Smooth muscle cell (in vitro differentiated cells): ENCODE measurements around the gene USP6. TPM values are rescaled to one million over a fixed set of nuclear protein-coding genes. Genes with fewer than 3 reads are reported as not detected.
A peak's percentile ranks its signal among the peaks of the same experiment; 100 is the strongest.
"Not testable (repeated sequence)": the region's sequence is repeated elsewhere in the genome, so short reads cannot be mapped to it uniquely, and the experiment has no call there.

Experiments
- DNase-seq: peaks from one replicate; lab custom pipeline; 2025; ENCODE audit not compliant: unreplicated experiment; lab: John Stamatoyannopoulos, UW
- H2AFZ ChIP-seq: fragments of 200-600 bp; sonication (generic); 2 replicates; pipeline ENCODE4 v1.6.0; 2016; ENCODE audit warnings: antibody characterized with exemption, low read depth, mild to moderate bottlenecking
- H3F3A ChIP-seq: fragments of 200-600 bp; sonication (generic); 2 replicates; pipeline ENCODE4 v1.6.0; 2017; ENCODE audit warnings: antibody characterized with exemption, low read depth
- H3K27ac ChIP-seq: fragments of 200-600 bp; sonication (generic); 2 replicates; pipeline ENCODE4 v1.5.1; 2016; ENCODE audit warnings: low read depth, mild to moderate bottlenecking
- H3K27me3 ChIP-seq: fragments of 200-600 bp; sonication (generic); 2 replicates; pipeline ENCODE4 v1.6.1; 2016; ENCODE audit warnings: low read depth, mild to moderate bottlenecking
- H3K36me3 ChIP-seq: fragments of 200-600 bp; sonication (generic); 2 replicates; pipeline ENCODE4 v1.5.1; 2016; ENCODE audit warnings: low read depth
- H3K4me1 ChIP-seq: fragments of 200-600 bp; sonication (generic); 2 replicates; pipeline ENCODE4 v1.5.1; 2016; ENCODE audit warnings: low read depth
- H3K4me2 ChIP-seq: fragments of 200-600 bp; sonication (generic); 2 replicates; pipeline ENCODE4 v1.6.0; 2016; ENCODE audit warnings: mild to moderate bottlenecking
- H3K4me3 ChIP-seq: fragments of 200-600 bp; sonication (generic); 2 replicates; pipeline ENCODE4 v1.5.1; 2016; ENCODE audit warnings: mild to moderate bottlenecking
- H3K79me2 ChIP-seq: fragments of 200-600 bp; sonication (generic); 2 replicates; pipeline ENCODE4 v1.6.0; 2016; ENCODE audit warnings: low read depth, mild to moderate bottlenecking
- H3K9ac ChIP-seq: fragments of 200-600 bp; sonication (generic); 2 replicates; pipeline ENCODE4 v1.6.0; 2016; ENCODE audit warnings: low read depth
- H3K9me3 ChIP-seq: fragments of 200-600 bp; sonication (generic); replicated peaks from 2 replicates; pipeline ENCODE4 v1.5.1; 2016; ENCODE audit warnings: low read depth
- H4K20me1 ChIP-seq: fragments of 200-600 bp; sonication (generic); 2 replicates; pipeline ENCODE4 v1.6.0; 2016; ENCODE audit warnings: low read depth
- WGBS: methylation state at CpG from one replicate; pipeline ENCODE4 v1.1.7; 2016; ENCODE audit warnings: low lambda C conversion rate; 5-methylcytosine and 5-hydroxymethylcytosine counted together
- polyA plus RNA-seq: library from polyadenylated mRNA; unstranded; fragments of >200 nt; fragmentation: Nextera tagmentation; extraction: Ambion mirVana; gene quantifications from 2 replicates; pipeline ENCODE4 v1.2.1, GENCODE V29; 2016
- total RNA-seq: library from RNA; depleted of rRNA; stranded (reverse); fragments of >200 nt; gene quantifications from 2 replicates; pipeline ENCODE4 v1.2.3, GENCODE V29; 2014
- TF ChIP-seq, protein P1 (sequence below): fragments of 200-600 bp; sonication (generic); IDR thresholded peaks from 2 replicates; pipeline ENCODE4 v1.5.1; 2017; ENCODE audit warnings: borderline replicate concordance, mild to moderate bottlenecking, antibody characterized with exemption; ENCODE audit not compliant: insufficient read depth, poor library complexity, severe bottlenecking

USP6 gene
- total and polyA plus RNA-seq, 2 experiments from 2014 or later = 0.09 TPM; not detected in 1

DNA sequence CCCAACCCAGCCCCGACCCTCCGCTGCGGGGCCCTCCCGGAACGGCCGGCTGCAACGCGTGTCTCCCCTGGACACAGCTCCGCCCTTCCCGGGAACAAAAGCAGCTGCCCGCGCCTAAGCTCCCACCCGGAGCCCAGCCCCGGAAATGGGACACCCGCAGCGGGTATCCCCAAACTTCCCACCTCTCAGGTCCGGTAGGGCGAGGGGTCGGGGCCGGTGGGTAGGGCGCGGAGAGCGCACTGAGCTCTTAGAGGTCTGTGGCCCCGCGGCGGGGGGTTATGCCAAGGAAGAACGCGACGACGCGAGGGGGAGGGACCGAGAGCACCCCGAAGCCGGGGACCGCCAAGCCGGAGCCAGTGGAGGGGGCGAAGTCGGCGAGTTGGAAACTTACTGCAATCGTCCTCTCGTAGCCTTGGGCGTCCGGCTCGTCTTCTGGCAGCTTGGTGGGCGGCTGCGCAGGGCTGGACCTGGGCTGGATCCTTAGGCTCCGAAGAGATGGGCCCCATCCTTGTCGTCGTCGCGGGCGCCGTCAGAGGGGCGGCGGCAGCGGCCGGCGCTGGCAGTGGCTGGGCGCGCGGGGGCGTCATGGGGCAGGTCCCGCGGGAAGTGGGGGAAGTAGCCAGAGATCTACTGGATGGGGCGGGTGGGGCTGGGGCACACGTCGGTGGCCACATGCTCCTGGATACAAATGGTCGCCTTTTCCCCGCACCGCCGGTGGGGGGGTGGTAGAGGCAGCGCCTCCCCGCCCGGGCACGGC lies 6.9 kb downstream of the USP6 start:
- Histone ChIP-seq H3K4me3 (peak overlapping the region; percentile 77), H3K4me2 (peak overlapping the region; percentile 98), H2AFZ (peak overlapping the region; percentile 96), H3K4me1 (peaks cover 5% of the 10 kb centered on the region), H3K9me3 (no peaks in the 10 kb centered on the region), H4K20me1 (no peaks in the 10 kb centered on the region), H3K36me3 (no peaks in the 10 kb centered on the region), H3K27ac (no peak overlapping the region), H3F3A (no peaks in the 10 kb centered on the region), H3K27me3 (no peaks in the 10 kb centered on the region), H3K79me2 (no peaks in the 10 kb centered on the region), H3K9ac (peak overlapping the region; percentile 57)
- no peak for DNase-seq
- WGBS = 5% methylated on average over 42 of the region's 75 CpGs
- TF ChIP-seq, protein P1, sequence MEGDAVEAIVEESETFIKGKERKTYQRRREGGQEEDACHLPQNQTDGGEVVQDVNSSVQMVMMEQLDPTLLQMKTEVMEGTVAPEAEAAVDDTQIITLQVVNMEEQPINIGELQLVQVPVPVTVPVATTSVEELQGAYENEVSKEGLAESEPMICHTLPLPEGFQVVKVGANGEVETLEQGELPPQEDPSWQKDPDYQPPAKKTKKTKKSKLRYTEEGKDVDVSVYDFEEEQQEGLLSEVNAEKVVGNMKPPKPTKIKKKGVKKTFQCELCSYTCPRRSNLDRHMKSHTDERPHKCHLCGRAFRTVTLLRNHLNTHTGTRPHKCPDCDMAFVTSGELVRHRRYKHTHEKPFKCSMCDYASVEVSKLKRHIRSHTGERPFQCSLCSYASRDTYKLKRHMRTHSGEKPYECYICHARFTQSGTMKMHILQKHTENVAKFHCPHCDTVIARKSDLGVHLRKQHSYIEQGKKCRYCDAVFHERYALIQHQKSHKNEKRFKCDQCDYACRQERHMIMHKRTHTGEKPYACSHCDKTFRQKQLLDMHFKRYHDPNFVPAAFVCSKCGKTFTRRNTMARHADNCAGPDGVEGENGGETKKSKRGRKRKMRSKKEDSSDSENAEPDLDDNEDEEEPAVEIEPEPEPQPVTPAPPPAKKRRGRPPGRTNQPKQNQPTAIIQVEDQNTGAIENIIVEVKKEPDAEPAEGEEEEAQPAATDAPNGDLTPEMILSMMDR = no peak

DNA sequence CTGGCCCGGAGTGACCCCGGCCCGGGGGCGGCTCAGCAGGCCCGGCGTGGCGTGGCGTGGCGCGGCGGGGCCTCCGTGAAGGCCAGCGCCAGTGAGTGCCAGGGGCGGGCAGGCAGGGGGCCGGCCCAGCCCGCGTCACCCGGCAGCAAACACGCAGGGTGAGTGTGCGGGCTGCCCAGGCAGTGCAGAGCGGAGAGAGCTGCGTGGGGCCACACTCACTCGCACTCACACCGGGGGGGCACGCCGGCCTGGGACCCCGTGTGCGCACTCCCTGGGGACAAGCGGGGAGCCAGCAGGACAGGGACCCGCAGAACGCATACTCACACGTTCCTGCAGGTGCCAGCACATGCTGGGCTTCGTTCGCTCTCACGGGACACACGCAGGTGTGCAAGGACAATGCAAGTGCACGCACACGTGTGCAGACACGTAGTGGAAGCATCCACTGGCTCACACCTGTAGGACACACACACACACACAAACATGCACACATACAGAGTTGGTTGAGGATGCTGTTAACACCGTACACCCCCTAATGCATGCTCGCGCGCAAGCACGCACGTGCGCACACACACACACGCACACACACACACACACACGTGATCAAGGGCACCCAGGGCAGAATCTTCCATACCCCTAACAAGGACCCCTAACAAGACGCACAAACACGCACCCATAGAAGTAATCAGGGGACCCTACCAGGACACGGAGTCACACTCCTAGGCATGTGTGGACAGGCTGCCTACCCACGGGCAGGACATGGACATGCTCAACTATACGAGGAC lies 7.7 kb downstream of the USP6 start:
- H3K36me3 ChIP-seq = no peaks in the 10 kb centered on the region
- peak overlapping the region; percentile 77 for H3K4me3 ChIP-seq
- H2AFZ ChIP-seq = no peak overlapping the region
- WGBS = 85% methylated on average over 49 of the region's 53 CpGs
- peaks cover 5% of the 10 kb centered on the region for H3K4me1 ChIP-seq
- DNase-seq = no peak
- no peak overlapping the region for H3K9ac ChIP-seq
- H3F3A ChIP-seq = no peaks in the 10 kb centered on the region
- peak overlapping the region; percentile 98 for H3K4me2 ChIP-seq
- H3K9me3 ChIP-seq = no peaks in the 10 kb centered on the region
- no peak overlapping the region for H3K27ac ChIP-seq
- TF ChIP-seq, protein P1 = no peak
- no peaks in the 10 kb centered on the region for H3K79me2 ChIP-seq
- no peaks in the 10 kb centered on the region for H4K20me1 ChIP-seq
- H3K27me3 ChIP-seq = no peaks in the 10 kb centered on the region

DNA sequence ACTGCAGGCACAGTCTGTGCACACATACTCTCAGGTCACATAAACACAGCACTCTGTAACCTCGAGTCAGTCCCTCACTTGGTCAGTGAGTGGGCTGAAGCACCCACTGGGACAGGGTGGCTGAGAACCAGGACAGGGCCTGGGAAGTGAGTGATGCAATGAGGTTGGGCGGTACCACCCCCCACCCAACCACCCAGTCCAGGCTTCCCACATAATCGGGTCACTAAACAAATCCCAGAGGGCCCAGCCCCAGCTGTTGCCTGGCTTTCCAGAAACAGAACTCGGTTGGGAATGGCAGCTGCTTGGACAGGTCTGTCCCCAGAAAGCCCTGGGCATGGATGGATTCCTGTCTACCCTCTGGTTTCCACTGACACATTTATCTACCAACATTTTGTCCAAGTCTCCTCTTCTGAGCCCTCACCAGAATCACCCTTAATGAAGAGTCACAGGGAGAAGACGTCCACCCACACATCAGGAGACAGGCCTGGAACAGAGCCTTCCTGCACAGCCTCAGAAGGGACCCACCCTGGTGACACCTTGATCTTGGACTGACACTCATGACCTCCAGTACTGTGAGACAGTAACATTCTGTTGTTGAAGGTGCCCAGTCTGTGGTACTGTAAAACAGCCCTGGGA lies 8.4 kb downstream of the USP6 start:
- not testable (repeated sequence) for H3K9me3 ChIP-seq, H3K4me3 ChIP-seq, H3F3A ChIP-seq, H3K79me2 ChIP-seq, H2AFZ ChIP-seq, H3K27ac ChIP-seq, H3K36me3 ChIP-seq, H4K20me1 ChIP-seq, H3K27me3 ChIP-seq, H3K4me2 ChIP-seq, DNase-seq, H3K4me1 ChIP-seq, H3K9ac ChIP-seq
- WGBS = 72% methylated on average over 5 of the region's 5 CpGs

DNA sequence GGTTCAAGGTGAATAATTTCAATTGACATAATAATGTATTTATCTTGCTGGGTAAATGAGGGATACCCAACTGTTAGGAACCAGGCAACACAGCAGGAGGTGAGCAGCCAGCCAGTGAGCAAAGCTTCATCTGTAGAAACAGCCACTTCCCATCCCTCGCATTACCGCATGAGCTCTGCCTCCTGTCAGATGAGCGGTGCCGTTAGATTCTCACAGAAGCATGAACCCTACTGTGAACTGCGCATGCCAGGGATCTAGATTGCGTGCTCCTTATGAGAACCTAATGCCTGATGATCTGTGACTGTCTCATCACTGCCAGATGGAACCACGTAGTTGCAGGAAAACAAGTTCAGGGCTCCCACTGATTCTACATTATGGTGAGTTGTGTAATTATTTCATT lies 9.1 kb downstream of the USP6 start:
- H4K20me1 ChIP-seq, H3F3A ChIP-seq, H2AFZ ChIP-seq, H3K27me3 ChIP-seq, H3K9ac ChIP-seq, H3K4me3 ChIP-seq, H3K27ac ChIP-seq, DNase-seq, H3K4me2 ChIP-seq, H3K9me3 ChIP-seq, H3K36me3 ChIP-seq, H3K79me2 ChIP-seq, H3K4me1 ChIP-seq: not testable (repeated sequence)
- WGBS = 85% methylated on average over 7 of the region's 7 CpGs
